ENCODE data around the gene TIMP3.

The TIMP3 gene

DNA sequence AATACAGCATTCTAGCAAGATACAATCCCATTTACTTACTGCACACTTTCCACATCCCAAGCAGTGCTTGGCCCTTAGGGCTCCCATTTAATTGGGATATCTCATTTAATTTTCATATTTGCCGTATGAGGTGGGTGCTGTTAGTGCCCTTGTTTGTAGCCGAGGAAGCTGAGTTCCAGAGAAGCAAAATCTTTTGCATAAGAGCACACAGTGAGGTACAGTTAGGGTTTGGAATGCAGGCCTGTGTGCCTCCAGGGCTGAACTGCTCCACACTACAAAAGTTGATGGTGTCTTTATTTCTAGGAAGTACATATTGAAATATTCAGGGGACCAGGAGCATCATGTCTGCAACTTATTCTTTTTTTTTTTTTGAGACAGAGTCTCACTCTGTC, 15.5 kb upstream of the TIMP3 start:
- no peak for DNase-seq (ENCODE audit: low spot score)

DNA sequence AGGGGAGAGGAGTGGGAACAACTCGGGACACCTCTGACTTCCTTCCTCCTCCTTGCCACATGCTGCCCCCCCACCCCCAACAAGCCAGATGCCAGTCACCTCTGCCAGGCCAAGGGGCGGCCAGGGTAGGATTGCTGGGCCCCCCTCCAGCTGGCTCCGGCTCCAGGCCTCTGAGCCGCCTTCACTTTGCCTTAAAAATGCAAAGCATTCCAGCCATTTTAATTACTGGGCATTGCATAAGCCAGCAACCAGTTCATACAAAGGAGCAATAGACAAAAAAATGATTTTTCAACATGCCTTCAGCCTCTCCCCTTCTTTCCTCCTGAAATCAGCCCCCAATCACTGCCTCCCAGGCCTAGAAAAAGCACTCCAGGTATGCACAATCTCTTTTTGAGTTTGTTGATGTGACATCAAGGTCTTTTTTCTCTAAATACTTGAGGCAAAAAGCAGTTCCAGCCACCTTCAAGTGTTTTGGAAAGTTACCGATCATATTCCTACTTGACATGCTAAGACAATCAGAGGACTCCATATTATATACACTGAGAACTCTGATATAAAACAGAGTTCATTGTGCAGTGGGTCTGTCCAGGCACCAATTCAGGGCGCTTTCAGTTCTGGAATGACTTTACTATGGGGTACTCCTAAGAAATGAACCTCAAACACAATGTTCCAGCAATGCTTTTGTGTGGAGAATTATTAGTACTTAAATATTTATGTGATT, 12.4 kb upstream of the TIMP3 start:
- no peak for DNase-seq (ENCODE audit: low spot score)

DNA sequence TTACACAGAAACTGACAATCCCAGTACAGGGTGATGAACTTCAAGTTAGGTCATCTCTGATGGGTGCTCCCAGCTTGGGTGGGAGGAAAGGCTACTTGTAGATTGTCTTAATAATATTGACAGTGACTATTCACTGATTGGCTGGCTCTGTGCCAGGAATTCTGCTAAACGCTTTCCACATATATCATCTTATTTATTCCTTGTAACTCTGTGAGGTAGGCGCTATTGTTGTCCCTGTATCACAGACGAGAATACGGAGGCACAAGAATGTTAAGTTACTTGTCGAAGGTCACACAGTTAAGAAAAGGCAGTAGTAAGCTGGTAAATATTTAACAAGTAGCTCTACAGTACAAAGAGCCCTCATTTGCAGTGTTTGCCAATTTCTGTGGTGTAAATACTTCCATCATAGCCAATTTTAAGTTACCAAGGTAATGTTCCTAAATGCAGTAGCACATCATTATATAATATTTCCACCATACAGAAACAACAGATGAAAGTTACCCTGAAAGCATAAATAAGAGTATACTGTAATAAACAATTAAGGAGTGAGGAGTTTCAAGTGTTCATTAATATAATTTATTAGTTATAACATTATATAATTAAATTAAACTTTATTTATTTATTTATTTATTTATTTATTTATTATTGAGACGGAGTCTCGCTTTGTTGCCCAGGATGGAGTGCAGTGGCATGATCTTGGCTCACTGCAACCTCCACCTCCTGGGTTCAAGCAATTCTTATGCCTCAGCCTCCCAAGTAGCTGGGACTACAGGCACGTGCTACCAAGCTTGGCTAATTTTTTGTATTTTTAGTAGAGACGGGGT, 11.5 kb upstream of the TIMP3 start:
- no peak for DNase-seq (ENCODE audit: low spot score)

DNA sequence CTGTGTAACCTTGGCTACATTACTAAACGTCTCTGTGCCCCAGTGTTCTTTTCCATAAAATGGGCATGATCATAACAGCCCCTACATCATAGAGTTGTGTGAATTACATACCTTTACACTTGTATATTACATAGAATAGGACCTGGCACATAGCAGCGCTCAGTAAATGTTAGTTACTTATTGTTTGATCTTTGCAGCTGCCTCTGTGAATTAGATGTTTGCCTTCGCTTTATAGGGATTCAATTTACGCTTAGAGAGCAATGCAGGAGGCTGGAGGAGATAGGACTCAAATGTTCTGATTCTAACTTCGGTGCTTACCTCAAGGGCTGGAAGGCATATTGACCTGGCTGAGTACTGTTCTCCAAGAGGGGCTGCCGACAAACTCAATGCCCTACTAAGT, 10.4 kb upstream of the TIMP3 start:
- no peak for DNase-seq (ENCODE audit: low spot score)

DNA sequence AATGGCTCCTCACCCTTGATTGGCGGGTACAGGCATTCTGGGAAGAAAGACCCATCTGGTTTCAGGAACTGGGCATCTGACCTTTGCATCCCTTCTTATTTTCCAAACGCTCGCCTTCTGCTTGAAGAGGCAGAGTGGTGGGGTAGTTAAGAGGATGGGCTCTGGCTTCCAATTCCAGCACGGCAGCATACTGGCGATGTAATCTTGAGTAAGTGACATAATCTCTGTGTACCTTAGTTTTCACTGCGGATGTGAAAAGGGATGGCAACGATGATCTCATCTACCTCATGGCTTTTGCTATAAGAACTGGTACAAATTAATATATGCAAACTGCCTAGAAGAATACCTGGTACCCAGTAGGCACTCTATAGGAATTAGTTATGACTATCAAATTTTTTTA, 10.0 kb upstream of the TIMP3 start:
- DNase-seq (ENCODE audit: low spot score), result no peak

DNA sequence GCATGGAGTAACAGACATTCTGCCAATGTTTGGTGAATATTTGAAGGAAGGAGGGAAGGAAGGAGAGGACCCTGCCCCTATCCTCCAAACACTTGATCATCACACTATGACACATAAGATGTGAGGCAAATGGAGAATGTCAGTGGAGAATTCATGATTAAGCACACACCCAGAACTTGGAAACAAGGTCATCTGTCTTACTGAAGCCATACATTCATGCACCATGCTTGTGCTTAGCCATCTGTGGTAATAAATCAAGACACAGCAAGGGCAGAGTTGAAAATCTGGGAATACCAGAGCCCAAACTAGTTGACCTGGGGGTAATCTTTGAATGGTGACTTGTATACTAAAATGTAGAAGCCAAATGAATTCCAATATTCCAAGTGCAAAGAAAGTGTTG, 7.9 kb upstream of the TIMP3 start:
- DNase-seq (ENCODE audit: low spot score), result no peak

DNA sequence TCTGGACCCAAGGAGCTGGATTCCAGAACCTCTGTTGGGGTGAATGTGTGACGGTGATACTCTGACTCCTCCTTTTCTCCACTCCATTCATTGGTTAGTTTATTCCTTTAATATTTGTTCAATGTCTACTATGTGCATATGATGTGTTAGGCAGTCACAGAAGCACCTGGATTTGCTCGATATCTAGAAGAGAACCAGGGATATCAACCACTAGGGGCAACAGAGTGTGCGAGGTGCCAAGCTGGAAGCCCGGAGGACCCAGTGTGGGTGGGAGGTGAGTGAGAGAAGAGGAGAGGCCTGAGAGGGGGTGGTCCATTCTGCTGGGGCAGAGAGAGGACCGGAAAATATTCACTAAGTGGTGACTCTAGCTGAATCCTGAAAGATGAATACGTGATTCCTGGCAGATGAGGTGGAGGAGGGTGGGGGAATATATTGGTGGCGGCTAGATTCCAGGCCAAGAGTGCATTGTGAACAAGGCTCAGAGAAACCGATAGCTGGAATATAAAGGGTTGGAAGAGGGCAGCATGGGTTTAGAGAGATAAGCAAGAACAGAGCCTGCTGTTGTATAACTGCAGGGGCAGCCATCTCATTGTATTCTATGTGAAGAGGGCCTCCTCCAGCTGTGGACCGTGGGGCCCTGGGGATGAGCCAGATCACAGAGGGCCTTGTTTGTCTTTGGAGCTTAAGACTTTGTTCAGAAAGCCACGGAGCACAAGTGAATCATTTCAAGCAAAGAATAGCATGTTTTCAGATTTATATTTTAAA, 6.9 kb upstream of the TIMP3 start:
- DNase-seq (ENCODE audit: low spot score), result no peak

DNA sequence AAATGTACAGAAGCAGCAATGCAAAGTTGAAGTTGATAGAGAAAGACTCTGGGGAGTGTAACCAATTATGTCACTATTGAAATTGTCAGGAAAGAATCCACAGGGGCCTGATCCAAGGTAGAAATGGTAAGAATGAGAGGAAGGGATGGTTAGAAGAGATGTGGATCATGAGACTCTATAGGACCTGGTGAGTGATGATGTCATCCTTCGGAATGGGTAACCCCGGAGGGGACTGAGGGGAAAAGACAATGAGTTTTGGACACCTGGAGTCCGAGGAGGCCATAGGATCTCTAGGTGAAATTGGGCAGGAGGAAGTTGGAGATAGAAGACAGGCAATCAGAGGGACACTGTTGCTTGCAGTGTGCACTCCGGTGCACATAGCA, 6.3 kb upstream of the TIMP3 start:
- DNase-seq (ENCODE audit: low spot score), result no peak

DNA sequence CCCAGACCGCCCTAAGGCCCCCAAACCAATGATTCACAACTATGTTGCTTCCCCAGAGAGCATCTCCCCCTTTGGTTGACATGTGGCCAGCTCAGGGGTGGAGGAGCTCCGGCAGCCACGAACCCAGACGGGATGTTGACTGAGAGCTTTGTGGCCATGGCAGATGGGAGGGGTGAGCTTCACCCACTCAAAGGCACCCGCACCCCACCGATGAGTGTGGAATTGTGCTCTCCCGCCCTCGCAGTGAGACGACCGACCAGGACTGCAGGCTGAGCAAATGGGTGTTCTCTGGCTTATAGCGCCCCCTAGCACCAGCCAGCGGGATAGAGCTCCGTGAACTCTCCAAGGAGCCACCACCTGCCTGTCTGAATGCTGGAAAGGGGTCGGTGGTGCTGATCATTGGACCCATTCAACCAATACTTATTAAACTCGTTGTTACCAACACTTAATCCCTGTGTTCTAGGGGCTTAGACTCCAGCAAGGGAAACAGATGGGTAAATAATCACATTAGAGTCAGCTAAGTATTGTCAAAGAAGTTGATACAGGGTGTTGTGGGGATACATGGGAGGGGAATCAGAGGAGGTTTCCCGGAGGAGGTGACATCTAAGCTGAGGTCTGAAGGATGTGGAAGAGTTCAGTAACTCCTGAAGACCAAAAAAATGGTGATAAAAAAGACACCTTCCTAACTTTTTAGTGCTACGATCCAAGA, 4.5 kb upstream of the TIMP3 start:
- peak; percentile 81 for DNase-seq (ENCODE audit: low spot score)

DNA sequence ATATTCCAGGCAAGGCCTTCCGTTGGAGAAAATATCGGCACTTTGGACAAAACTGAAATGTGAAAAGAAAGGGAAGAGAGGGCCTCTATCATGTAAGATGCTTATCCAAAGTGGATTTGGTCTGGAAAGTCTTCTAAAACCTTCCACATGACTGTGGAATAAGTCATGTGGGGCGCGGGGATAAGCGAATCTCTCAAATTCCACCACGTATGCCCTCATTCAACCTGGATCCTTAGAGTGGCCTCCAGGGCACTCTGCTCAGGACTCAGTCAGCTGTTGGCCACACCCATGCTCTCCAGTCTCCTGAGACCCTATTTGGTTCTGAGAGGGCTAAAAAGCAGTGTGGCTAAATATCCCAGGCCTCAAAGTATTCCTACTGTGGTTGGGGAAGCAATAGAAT, 2.0 kb upstream of the TIMP3 start:
- DNase-seq (ENCODE audit: low spot score), result no peak

DNA sequence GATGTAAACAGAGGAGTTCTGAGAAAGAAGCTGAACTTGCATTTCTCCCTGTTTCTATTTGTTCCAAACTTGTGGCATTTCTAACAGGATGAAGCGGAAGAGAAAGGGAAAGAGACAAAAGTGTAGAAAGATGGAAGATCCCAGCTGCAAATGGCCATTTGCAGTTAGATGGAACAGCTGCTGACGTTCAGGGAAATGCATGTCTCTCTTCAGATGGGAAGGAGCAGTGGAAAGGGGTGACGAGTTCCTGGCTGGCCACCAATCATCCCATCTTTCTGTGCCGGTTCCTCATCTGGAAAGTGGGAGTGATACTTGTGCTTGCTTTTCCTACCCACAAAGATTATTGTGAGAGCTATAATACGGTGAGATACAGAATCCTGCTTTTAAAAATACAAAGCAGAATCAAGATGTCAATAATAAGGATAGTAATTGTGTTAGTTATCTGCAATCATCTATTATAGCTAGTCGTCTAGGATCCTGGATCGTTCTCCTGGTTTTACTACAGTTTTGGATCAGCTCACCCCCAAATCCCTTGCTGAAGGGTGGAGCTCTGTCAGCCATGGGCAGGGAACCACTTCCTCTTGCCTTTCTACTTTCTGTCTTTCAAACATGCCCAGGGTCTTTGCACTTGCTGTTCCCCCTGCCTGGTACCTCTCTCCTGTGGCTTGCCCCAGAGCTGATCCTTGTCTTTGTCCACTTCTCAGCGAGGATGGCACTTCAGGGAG, 1.2 kb upstream of the TIMP3 start:
- DNase-seq (ENCODE audit: low spot score), result no peak

DNA sequence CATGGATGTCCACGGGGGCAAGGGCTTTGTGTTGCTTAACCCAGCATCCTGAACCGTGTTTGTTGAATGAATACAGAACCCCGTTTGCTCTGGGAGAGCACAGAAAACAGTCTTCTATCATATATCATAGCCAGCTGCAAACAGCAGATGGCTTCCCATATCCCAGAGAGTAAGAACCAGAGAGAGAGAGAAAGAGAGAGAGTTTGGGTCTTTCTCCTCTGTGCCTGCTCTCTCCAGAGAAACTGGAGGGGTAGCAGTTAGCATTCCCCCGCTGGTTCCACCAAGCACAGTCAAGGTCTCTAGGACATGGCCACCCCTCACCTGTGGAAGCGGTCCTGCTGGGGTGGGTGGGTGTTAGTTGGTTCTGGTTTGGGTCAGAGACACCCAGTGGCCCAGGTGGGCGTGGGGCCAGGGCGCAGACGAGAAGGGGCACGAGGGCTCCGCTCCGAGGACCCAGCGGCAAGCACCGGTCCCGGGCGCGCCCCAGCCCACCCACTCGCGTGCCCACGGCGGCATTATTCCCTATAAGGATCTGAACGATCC, 440 bp upstream of the TIMP3 start:
- no peak for DNase-seq (ENCODE audit: low spot score)

DNA sequence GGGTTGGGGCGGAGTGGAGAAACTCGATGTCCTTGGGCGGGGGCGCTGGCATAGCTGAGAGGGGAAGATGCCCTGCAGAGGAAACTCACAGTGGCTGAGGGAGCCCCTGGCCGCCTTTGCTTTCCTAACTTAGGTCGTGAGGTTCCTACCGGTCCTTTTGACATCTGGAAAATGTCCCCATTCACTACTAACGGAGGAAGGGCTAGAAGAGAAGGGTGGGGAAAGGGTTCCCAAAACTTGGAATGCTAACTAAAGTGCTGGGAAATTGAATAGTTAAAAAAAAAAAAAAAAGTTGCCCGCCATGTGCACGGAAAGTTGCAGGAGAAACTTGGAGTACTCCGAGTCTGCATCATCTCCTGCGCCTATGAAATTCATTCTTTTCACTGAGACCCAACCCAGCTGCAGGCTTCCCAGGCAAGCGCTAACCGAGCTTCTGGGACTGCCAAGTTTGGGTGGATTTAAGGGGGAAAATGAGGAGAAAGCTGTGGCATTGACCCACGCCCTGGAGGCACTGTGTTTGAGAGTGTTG, 796 bp downstream of the TIMP3 start:
- peak; percentile 57 for DNase-seq (ENCODE audit: low spot score)

DNA sequence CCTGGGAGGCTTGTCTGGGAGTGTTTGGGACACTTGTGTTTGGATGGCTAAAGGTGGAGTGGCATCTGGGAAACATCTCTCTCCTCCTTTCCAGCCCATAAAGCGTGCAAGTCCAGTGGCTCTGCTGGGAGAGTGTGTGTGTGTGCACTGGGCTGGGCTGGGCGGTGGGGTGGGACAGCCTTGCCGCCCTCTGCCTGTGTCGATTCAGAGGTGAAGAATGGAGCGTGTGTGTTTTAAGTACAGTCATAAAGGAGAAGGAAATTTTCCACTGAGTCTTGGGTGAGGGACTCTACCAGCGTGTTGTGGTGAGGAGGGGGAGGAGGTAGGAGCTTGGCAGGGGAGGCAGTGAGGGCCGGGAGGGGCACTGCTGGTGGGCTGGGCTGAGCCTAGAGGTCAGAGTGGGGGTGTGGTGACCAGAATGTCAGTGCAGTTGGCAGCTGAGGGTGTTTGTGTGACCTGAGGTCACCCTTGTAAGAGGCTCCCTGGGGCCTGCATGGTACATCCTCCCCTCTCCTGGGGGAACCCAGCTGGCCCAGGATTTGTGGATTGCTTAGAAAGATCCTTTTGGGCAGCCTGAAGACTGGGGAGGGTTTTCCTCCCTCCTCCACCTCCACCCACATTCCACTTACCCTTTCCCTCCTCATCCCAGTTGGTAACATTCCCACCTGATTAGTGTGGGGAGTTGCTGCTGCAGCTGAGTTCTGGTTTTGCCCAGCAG, 1.7 kb downstream of the TIMP3 start:
- DNase-seq (ENCODE audit: low spot score), result peak; percentile 53

DNA sequence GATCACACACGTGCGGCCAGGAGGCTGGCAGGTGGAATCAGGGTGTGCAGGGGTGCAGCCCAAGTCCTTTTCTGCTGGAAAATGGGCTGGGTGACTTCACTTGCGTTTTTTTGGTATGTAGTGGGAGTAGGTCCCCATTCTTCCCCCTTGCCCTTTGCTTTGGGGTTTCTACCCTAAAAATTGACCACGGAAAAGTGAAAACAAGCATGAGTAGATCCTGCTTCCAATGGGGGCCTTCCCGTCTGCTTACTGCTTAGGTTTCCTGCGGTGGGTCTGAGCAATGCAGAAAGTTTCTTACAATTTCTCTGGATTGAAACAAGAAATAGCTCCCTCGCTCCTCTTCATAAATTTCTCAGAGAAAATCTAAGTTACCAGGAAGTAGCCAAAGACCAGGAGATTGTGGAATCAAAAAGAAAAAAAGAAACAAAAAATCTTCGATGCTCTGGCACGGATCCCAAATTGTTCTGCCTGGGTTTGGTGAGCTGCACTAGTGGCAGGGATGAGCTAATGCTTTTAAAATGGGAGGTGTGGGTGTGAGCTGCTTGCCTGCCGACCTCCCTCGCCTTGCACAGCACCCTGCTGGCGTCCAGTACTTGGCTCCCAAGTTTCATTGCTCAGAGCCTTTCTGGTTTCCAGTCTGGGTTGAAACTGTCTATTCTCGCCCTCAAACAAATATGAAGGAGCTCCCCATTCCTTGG, 2.4 kb downstream of the TIMP3 start:
- DNase-seq (ENCODE audit: low spot score), result no peak

DNA sequence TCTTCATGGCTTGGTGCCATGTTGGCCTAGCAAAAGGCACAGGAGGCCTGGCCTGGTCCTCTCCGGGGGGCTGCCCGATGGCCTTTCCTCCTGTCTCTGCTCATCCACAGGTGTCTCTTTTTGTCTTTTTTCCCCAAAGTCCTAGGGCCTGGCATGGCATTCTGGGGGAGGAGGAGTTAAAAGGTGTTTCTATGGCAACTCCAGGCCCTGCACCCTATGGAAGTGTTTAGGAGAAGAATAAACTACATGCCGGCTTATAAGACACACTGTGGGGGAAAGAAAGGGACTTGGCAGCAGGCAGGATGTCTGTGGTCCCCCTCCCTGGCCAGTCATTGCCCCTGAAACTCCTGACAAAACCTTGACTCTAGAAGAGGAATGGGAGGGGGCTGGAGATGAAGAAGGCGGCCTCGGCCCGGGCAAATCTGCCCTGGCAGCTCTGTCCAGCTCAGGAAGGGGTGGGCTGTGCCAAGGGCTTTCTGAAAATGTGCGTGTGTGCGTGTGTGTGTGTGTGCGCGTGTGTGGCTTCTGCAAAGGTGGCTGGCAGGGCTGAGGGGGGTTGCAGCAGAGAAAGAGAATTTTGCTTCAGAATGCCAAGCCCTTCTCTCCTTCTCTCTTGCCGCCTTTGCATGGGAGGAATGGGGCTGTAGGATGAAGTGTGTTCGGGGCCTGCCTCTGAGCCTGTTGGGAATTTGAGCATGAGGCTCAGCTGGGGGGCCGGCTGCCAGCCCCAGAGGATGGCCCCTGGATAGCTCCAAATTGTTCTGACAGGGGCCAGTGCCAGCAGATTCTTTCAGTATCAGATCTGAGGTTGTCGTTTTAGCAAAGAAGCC, 3.2 kb downstream of the TIMP3 start:
- DNase-seq (ENCODE audit: low spot score), result no peak

DNA sequence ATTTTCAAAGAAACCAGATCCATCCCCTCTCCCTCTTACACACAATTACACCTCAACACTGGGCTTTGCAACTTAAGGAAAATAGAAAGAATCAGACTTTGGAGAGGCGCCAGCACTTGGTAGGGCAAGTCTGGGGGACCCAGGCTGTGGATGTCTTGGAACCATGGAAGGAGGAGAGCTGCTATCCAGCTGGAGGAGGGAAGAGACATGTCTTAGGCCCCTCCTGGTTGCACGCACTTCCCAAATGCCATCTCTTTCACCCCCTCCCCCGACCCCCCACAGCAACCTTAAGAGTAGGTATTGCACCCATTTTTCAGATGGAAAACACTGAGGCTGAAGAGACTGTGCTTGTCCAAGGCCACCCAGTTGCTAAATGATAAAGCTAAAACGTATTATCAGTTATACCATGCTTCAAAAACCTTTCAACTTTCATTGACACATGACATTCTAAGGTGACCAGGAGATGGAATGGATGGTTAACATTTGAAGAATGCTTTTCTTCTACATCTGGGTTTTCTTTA, 3.9 kb downstream of the TIMP3 start:
- no peak for DNase-seq (ENCODE audit: low spot score)

DNA sequence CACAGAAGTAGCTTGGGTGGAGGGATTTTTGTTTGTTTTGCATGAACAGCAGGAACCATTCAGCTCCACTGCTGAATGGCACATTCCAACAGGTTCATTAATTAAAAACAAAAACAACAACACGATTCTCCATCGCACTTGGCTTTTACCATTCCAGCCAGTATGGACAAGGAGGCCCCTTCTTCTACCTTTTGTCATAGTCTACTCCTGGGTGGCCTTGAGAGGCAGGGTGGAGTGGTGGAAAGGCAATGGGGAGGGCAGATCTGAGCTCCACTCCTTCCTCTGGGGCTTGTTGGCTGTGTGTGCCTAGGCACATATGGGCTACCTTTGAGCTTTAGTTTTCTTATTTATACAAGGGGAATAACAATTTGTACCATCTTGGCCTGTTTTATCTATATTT, 4.8 kb downstream of the TIMP3 start:
- no peak for DNase-seq (ENCODE audit: low spot score)

DNA sequence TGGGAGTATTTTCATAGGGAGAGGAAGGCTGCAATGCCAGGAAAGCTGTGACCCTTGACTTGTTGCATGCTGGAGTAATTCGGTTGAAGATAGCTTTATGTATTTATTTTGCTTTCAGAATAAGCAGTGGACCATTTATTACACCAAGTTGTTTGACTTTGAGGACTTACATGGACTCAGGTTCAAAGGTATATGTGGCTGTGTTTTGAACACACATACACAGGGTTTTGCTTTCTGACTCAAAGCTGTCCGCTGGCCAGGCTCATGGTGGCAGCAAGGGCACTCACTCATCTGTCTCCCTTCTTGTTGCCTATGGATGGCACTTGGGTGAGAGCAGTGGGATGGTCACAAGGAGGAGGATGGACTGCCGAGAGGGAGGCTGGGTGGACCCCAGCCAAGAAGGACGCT, 6.5 kb downstream of the TIMP3 start:
- DNase-seq (ENCODE audit: low spot score), result no peak
